ENCODE data around the gene MAP3K12. TPM values are rescaled to one million over a fixed set of nuclear protein-coding genes. Genes with fewer than 3 reads are reported as not detected.

Gene MAP3K12
- total RNA-seq, 4 donors from 2014 or later, result 4.8 to 14.0 (median 5.9) TPM

GRCh38 chr12:53506881-53507602, 7.8 kb upstream of the MAP3K12 start, which contains the start of gene NPFF:
Gene NPFF, minus strand, starts transcription at chr12:53507484. Its CDS starts 10 bp downstream, at chr12:53507474.
- DNase-seq (ENCODE audit: low spot score in 2 of 2), result peak in 1 of 2 donors; percentile 50
- H3K4me3 ChIP-seq, result no peak within 1 kb of the TSS
- WGBS, result 84% methylated on average over 9 of the region's 9 CpGs

GRCh38 chr12:53506450-53506785, 7.2 kb upstream of the MAP3K12 start:
- no peaks in the 10 kb centered on the region for H3K9me3 ChIP-seq
- DNase-seq (ENCODE audit: low spot score in 2 of 2), result peak in 1 of 2 donors; percentile 51
- H3K27me3 ChIP-seq, result no peaks in the 10 kb centered on the region
- H3K4me1 ChIP-seq, result peaks cover 43% of the 10 kb centered on the region
- no peak overlapping the region for H3K4me3 ChIP-seq
- H3K36me3 ChIP-seq, result peaks cover 48% of the 10 kb centered on the region
- no peak overlapping the region for H3K27ac ChIP-seq
- TF ChIP-seq CTCF (IDR thresholded peaks at IDR 0.05) (no peak), POLR2AphosphoS5 (IDR thresholded peaks at IDR 0.05) (no peak), EP300 (IDR thresholded peaks at IDR 0.05) (no peak), POLR2A (IDR thresholded peaks at IDR 0.05) (no peak)
- 30% methylated on average over 2 of the region's 2 CpGs for WGBS

More at GRCh38 chr12:53506881-53507602, 7.8 kb upstream of the MAP3K12 start, which contains the start of gene NPFF:
- Histone ChIP-seq H3K4me1 (peaks cover 36% of the 10 kb centered on the region), H3K27me3 (no peaks in the 10 kb centered on the region), H3K9me3 (no peaks in the 10 kb centered on the region), H3K36me3 (peaks cover 54% of the 10 kb centered on the region), H3K27ac (no peak within 1 kb of the TSS)
- no peak for TF ChIP-seq POLR2A (IDR thresholded peaks at IDR 0.05)
- TF ChIP-seq POLR2AphosphoS5 (IDR thresholded peaks at IDR 0.05), result no peak
- TF ChIP-seq CTCF (IDR thresholded peaks at IDR 0.05), result no peak
- no peak for TF ChIP-seq EP300 (IDR thresholded peaks at IDR 0.05)

- TF ChIP-seq POLR2A (IDR thresholded peaks at IDR 0.05) (no peak), POLR2AphosphoS5 (IDR thresholded peaks at IDR 0.05) (no peak), CTCF (IDR thresholded peaks at IDR 0.05) (no peak), EP300 (IDR thresholded peaks at IDR 0.05) (no peak)
- DNase-seq (ENCODE audit: low spot score in 2 of 2), result peak in 1 of 2 donors; percentile 61
- no peaks in the 10 kb centered on the region for H3K27me3 ChIP-seq
- H3K27ac ChIP-seq, result no peak overlapping the region
- 77% methylated on average over 13 of the region's 19 CpGs for WGBS
- H3K4me3 ChIP-seq, result no peak overlapping the region
- no peaks in the 10 kb centered on the region for H3K9me3 ChIP-seq
- peaks cover 42% of the 10 kb centered on the region for H3K36me3 ChIP-seq
- peaks cover 44% of the 10 kb centered on the region for H3K4me1 ChIP-seq
Measured at GRCh38 chr12:53505555-53506449, 6.5 kb upstream of the MAP3K12 start.

- Histone ChIP-seq H3K36me3 (peaks cover 35% of the 10 kb centered on the region), H3K9me3 (no peaks in the 10 kb centered on the region), H3K27ac (no peak overlapping the region), H3K4me3 (no peak overlapping the region), H3K4me1 (peaks cover 47% of the 10 kb centered on the region), H3K27me3 (no peaks in the 10 kb centered on the region)
- TF ChIP-seq EP300 (IDR thresholded peaks at IDR 0.05), result no peak
- TF ChIP-seq POLR2AphosphoS5 (IDR thresholded peaks at IDR 0.05), result no peak
- TF ChIP-seq POLR2A (IDR thresholded peaks at IDR 0.05), result no peak
- TF ChIP-seq CTCF (IDR thresholded peaks at IDR 0.05), result no peak
- DNase-seq (ENCODE audit: low spot score in 2 of 2), result peak in 1 of 2 donors; percentile 64
- WGBS, result 82% methylated on average over 6 of the region's 10 CpGs
Measured at GRCh38 chr12:53505086-53505485, 5.8 kb upstream of the MAP3K12 start.

All from suprapubic skin (tissue), 4 donors.